ENCODE data around the gene ASL. TPM values are rescaled to one million over a fixed set of nuclear protein-coding genes. Genes with fewer than 3 reads are reported as not detected.
"Not testable (repeated sequence)": the region's sequence is repeated elsewhere in the genome, so short reads cannot be mapped to it uniquely, and the experiment has no call there.

The ASL gene
- total RNA-seq, 1 donor from 2014 or later, result 25.5 TPM

GRCh38 chr7:66105263-66105748 is 29.7 kb downstream of the ASL start:
- Mint-ChIP-seq H3K4me1 (ENCODE audit: low read depth) (peaks cover 2% of the 10 kb centered on the region), H3K36me3 (ENCODE audit: low read depth) (no peaks in the 10 kb centered on the region), H3K27ac (ENCODE audit: unreplicated experiment) (no peak overlapping the region), H3K9me3 (ENCODE audit: low read depth) (no peaks in the 10 kb centered on the region), H3K4me3 (ENCODE audit: unreplicated experiment) (no peak overlapping the region), H3K27me3 (ENCODE audit: low read depth) (no peaks in the 10 kb centered on the region)
- DNase-seq (ENCODE audit: low spot score), result no peak
- TF ChIP-seq CTCF (IDR thresholded peaks at IDR 0.05), result no peak

GRCh38 chr7:66108410-66108809 is 32.8 kb downstream of the ASL start:
- H3K27me3 Mint-ChIP-seq (ENCODE audit: low read depth); H3K27ac Mint-ChIP-seq (ENCODE audit: unreplicated experiment); H3K4me3 Mint-ChIP-seq (ENCODE audit: unreplicated experiment); H3K9me3 Mint-ChIP-seq (ENCODE audit: low read depth); H3K36me3 Mint-ChIP-seq (ENCODE audit: low read depth); H3K4me1 Mint-ChIP-seq (ENCODE audit: low read depth): not testable (repeated sequence)
- peak; percentile 35 for DNase-seq (ENCODE audit: low spot score)

GRCh38 chr7:66110856-66111255 is 35.2 kb downstream of the ASL start:
- TF ChIP-seq CTCF (IDR thresholded peaks at IDR 0.05), result no peak
- no peaks in the 10 kb centered on the region for H3K27me3 Mint-ChIP-seq (ENCODE audit: low read depth)
- H3K27ac Mint-ChIP-seq (ENCODE audit: unreplicated experiment), result peak overlapping the region; percentile 43
- no peaks in the 10 kb centered on the region for H3K9me3 Mint-ChIP-seq (ENCODE audit: low read depth)
- DNase-seq (ENCODE audit: low spot score), result no peak
- no peak overlapping the region for H3K4me3 Mint-ChIP-seq (ENCODE audit: unreplicated experiment)
- H3K36me3 Mint-ChIP-seq (ENCODE audit: low read depth), result no peaks in the 10 kb centered on the region
- H3K4me1 Mint-ChIP-seq (ENCODE audit: low read depth), result peaks cover 16% of the 10 kb centered on the region

GRCh38 chr7:66114743-66115649 is 39.4 kb downstream of the ASL start, which contains the start of gene CRCP:
Gene CRCP (plus strand): TSS chr7:66114847. CDS start chr7:66114963, 116 bp downstream.
- Mint-ChIP-seq H3K4me1 (ENCODE audit: low read depth) (peaks cover 35% of the 10 kb centered on the region), H3K9me3 (ENCODE audit: low read depth) (no peaks in the 10 kb centered on the region), H3K27ac (ENCODE audit: unreplicated experiment) (peak within 1 kb of the TSS; percentile 97), H3K27me3 (ENCODE audit: low read depth) (no peaks in the 10 kb centered on the region), H3K36me3 (ENCODE audit: low read depth) (no peaks in the 10 kb centered on the region), H3K4me3 (ENCODE audit: unreplicated experiment) (peak within 1 kb of the TSS; percentile 96)
- peak; percentile 92 for DNase-seq (ENCODE audit: low spot score)
- peak; percentile 69 for TF ChIP-seq CTCF (IDR thresholded peaks at IDR 0.05)

- peak overlapping the region; percentile 26 for H3K4me3 Mint-ChIP-seq (ENCODE audit: unreplicated experiment)
- not testable (repeated sequence) for H3K27ac Mint-ChIP-seq (ENCODE audit: unreplicated experiment); H3K27me3 Mint-ChIP-seq (ENCODE audit: low read depth); DNase-seq (ENCODE audit: low spot score); H3K9me3 Mint-ChIP-seq (ENCODE audit: low read depth); H3K36me3 Mint-ChIP-seq (ENCODE audit: low read depth)
- peaks cover 29% of the 10 kb centered on the region for H3K4me1 Mint-ChIP-seq (ENCODE audit: low read depth)
Observed at GRCh38 chr7:66116680-66117420, 41.2 kb downstream of the ASL start.

GRCh38 chr7:66118603-66119002 is 43.0 kb downstream of the ASL start:
- Mint-ChIP-seq H3K4me1 (ENCODE audit: low read depth) (peaks cover 29% of the 10 kb centered on the region), H3K9me3 (ENCODE audit: low read depth) (no peaks in the 10 kb centered on the region), H3K4me3 (ENCODE audit: unreplicated experiment) (no peak overlapping the region), H3K27me3 (ENCODE audit: low read depth) (no peaks in the 10 kb centered on the region), H3K27ac (ENCODE audit: unreplicated experiment) (no peak overlapping the region), H3K36me3 (ENCODE audit: low read depth) (no peaks in the 10 kb centered on the region)
- no peak for TF ChIP-seq CTCF (IDR thresholded peaks at IDR 0.05)
- DNase-seq (ENCODE audit: low spot score), result no peak

All from chondrocyte (in vitro differentiated cells).